HepG2 (cell line): ENCODE results near the gene GPR32. TPM values are rescaled to one million over a fixed set of nuclear protein-coding genes. Genes with fewer than 3 reads are reported as not detected.

ENCODE experiments used
- ATAC-seq: fragments of 200-7000 bp; cut with Tn5 transposase; 3 replicates; pipeline ENCODE4 v1.9.1; 2020; ENCODE audit warnings: mild to moderate bottlenecking, moderate library complexity
- BruUV-seq: library from RNA; stranded (reverse); fragments of 400-500 nt; replicated peaks from 2 replicates; lab custom pipeline; 2021; lab: Mats Ljungman, UMichigan
- CTCF ChIA-PET: fragments of 300-600 bp; formaldehyde crosslinking; extraction: SDS; loops from one replicate; lab custom pipeline; 2021; ENCODE audit warnings: low total read pairs, inconsistent platforms, low intra/inter-chr PET ratio; lab: Yijun Ruan, JAX
- POLR2A ChIA-PET: fragments of 350-600 bp; sonication (Branson Sonifier 250); formaldehyde crosslinking; loops from one replicate; lab custom pipeline; 2020; ENCODE audit warnings: antibody characterized with exemption, inconsistent platforms; lab: Yijun Ruan, JAX
- DNase-seq: peaks from one replicate; pipeline ENCODE4 v3.0.0-alpha.2; 2015; ENCODE audit warnings: low spot score
- FAIRE-seq: peaks from 3 replicates; lab custom pipeline; 2011; peaks lifted over from hg19 to GRCh38; lab: Jason Lieb, UNC
- H2AFZ ChIP-seq: one replicate; pipeline ENCODE4 v1.6.1; 2011; ENCODE audit warnings: low read length, inconsistent platforms
- H3K27ac ChIP-seq: fragments of 300-600 bp; 3 replicates; pipeline ENCODE4 v1.8.0; 2011; ENCODE audit warnings: mixed run types, mild to moderate bottlenecking, mixed read lengths, low read length, inconsistent platforms; ENCODE audit not compliant: insufficient read depth; ENCODE audit errors: extremely low read length
- H3K27me3 ChIP-seq, 2 experiments: fragments of 200-600 bp in 1 of 2; 2 replicates in 1 of 2; 3 replicates in 1 of 2; pipeline versions ENCODE4 v1.6.0 to v1.8.0; 2011; ENCODE audit warnings: low read length in 2 of 2, mild to moderate bottlenecking in 2 of 2, moderate library complexity in 2 of 2, inconsistent platforms in 1 of 2; ENCODE audit not compliant: insufficient read depth in 2 of 2, control insufficient read depth in 1 of 2
- H3K36me3 ChIP-seq, 2 experiments: fragments of 200-600 bp in 1 of 2; replicated peaks in 1 of 2; 2 replicates in 1 of 2; 3 replicates in 1 of 2; pipeline versions ENCODE4 v1.5.1 to v1.8.0; 2011; ENCODE audit warnings: low read length in 2 of 2, inconsistent platforms in 1 of 2; ENCODE audit not compliant: insufficient read depth in 2 of 2, control insufficient read depth in 1 of 2
- H3K4me1 ChIP-seq: 2 replicates; pipeline ENCODE4 v1.5.1; 2012; ENCODE audit warnings: low read length, inconsistent platforms; ENCODE audit not compliant: insufficient read depth
- H3K4me2 ChIP-seq: 2 replicates; pipeline ENCODE4 v1.6.0; 2011; ENCODE audit warnings: low read depth, low read length, inconsistent platforms
- H3K4me3 ChIP-seq, 3 experiments: fragments of 200-600 bp in 1 of 3; sonication (generic), shearing (Covaris generic) in 1 of 3; replicated peaks in 1 of 3; 2 replicates each; pipeline ENCODE4 v1.5.1; 2011 to 2016; ENCODE audit warnings: low read length in 3 of 3, inconsistent platforms in 2 of 3, low read depth in 2 of 3, mild to moderate bottlenecking in 2 of 3, control low read depth in 1 of 3, mixed read lengths in 1 of 3; ENCODE audit not compliant: insufficient read depth in 1 of 3
- H3K79me2 ChIP-seq: one replicate; pipeline ENCODE4 v1.6.1; 2011; ENCODE audit warnings: low read length, inconsistent platforms; ENCODE audit not compliant: insufficient read depth
- H3K9ac ChIP-seq: 2 replicates; pipeline ENCODE4 v1.6.0; 2011; ENCODE audit warnings: mild to moderate bottlenecking, low read depth, low read length, inconsistent platforms; ENCODE audit not compliant: insufficient read depth
- H3K9me3 ChIP-seq: 2 replicates; pipeline ENCODE4 v1.5.1; 2012; ENCODE audit warnings: mild to moderate bottlenecking, low read length
- H4K20me1 ChIP-seq: 2 replicates; pipeline ENCODE4 v1.6.0; 2011; ENCODE audit warnings: inconsistent platforms, mild to moderate bottlenecking, low read length, moderate library complexity; ENCODE audit not compliant: insufficient read depth
- GABPA ChIP-seq, 2 experiments: IDR thresholded peaks; 2 replicates each; pipeline ENCODE4 v1.6.1; 2011 to 2016; ENCODE audit warnings: low read depth in 2 of 2, low read length in 1 of 2, missing biosample characterization in 1 of 2, missing genetic modification characterization in 1 of 2
- GABPB1 ChIP-seq: IDR thresholded peaks from 2 replicates; pipeline ENCODE4 v1.6.1; 2016; ENCODE audit warnings: mild to moderate bottlenecking, missing genetic modification reagents, moderate library complexity, missing compliant biosample characterization
- MIER2 ChIP-seq: IDR thresholded peaks from 2 replicates; pipeline ENCODE4 v1.6.1; 2016; ENCODE audit warnings: missing biosample characterization, missing genetic modification reagents
- PAXIP1 ChIP-seq: sonication (generic); formaldehyde crosslinking; conservative IDR thresholded peaks from 2 replicates; pipeline ENCODE4 v1.4.0; 2020; ENCODE audit warnings: mild to moderate bottlenecking, missing genetic modification reagents, moderate library complexity
- PITX1 ChIP-seq: sonication (generic); formaldehyde crosslinking; IDR thresholded peaks from 2 replicates; pipeline ENCODE4 v1.5.1; 2020; ENCODE audit warnings: mild to moderate bottlenecking, missing genetic modification reagents
- PRDM15 ChIP-seq: sonication (generic); formaldehyde crosslinking; IDR thresholded peaks from 2 replicates; pipeline ENCODE4 v1.4.0; 2020; ENCODE audit warnings: missing genetic modification reagents
- SUZ12 ChIP-seq: fragments of 150-350 bp; IDR thresholded peaks from 2 replicates; pipeline ENCODE4 v1.6.1; 2014; ENCODE audit warnings: low read depth, low read length
- TEF ChIP-seq: sonication (generic); formaldehyde crosslinking; IDR thresholded peaks from 2 replicates; pipeline ENCODE4 v1.5.0; 2020; ENCODE audit warnings: missing genetic modification reagents
- THAP11 ChIP-seq: IDR thresholded peaks from 2 replicates; pipeline ENCODE4 v1.6.1; 2016; ENCODE audit warnings: missing biosample characterization, missing genetic modification reagents
- ZNF143 ChIP-seq: sonication (generic); formaldehyde crosslinking; IDR thresholded peaks from 2 replicates; pipeline ENCODE4 v1.4.0; 2020; ENCODE audit warnings: missing genetic modification reagents
- ZNF737 ChIP-seq: sonication (generic); formaldehyde crosslinking; IDR thresholded peaks from 2 replicates; pipeline ENCODE4 v1.5.0; 2020; ENCODE audit warnings: missing genetic modification reagents, mild to moderate bottlenecking, borderline replicate concordance
- WGBS: methylation state at CpG from one replicate; pipeline ENCODE4 v1.1.6; 2017; ENCODE audit warnings: low lambda C conversion rate; 5-methylcytosine and 5-hydroxymethylcytosine counted together
- in situ Hi-C: cut with HindIII; loops from 2 replicates; pipeline ENCODE4 v1.10.0; 2017; ENCODE audit warnings: low pct_unique_long_range_greater_than_20kb; ENCODE audit not compliant: extremely low pct_ligation_motif_present
- intact Hi-C: fragments of 100-400 bp; cut with micrococcal nuclease; formaldehyde crosslinking; loops from one replicate; pipeline ENCODE4 v1.10.0; 2022; ENCODE audit not compliant: unreplicated experiment
- polyA plus RNA-seq, 8 experiments: library from polyadenylated mRNA; depleted of rRNA in 3 of 8; stranded (reverse) in 7 of 8; unstranded in 1 of 8; fragments of >200 nt; fragmentation: Illumina TruSeq in 4 of 8; extraction: Trizol in 4 of 8; gene quantifications; 2 replicates each; pipeline versions ENCODE4 v1.2.1 to v1.2.3, GENCODE V29; 2011 to 2016; ENCODE audit warnings: low read depth in 4 of 8, missing spikeins in 1 of 8, mixed read lengths in 1 of 8; ENCODE audit not compliant: insufficient read depth in 1 of 8
- total RNA-seq, 5 experiments: library from RNA; depleted of rRNA; stranded (reverse); fragments of >200 nt; fragmentation: Illumina TruSeq; extraction: Trizol; gene quantifications; 2 replicates each; pipeline ENCODE4 v1.2.3, GENCODE V29; 2016; ENCODE audit warnings: low read depth in 1 of 5

The GPR32 gene
- total and polyA plus RNA-seq, 2 of the 13 experiments (the other 11 are each of a cell fraction or from before 2014, with no cell fraction given) = not detected

GRCh38 chr19:50728084-50728737, 42.1 kb upstream of the GPR32 start:
- FAIRE-seq = no peak
- no peaks in the 10 kb centered on the region for H3K36me3 ChIP-seq
- no peak overlapping the region; a peak in 1 of 6 replicates for H3K4me3 ChIP-seq
- no peak overlapping the region for H3K9ac ChIP-seq
- H3K27ac ChIP-seq = no peak overlapping the region
- no peaks in the 10 kb centered on the region for H3K9me3 ChIP-seq
- ChIA-PET CTCF (no interaction called here), POLR2A (no interaction called here)
- in situ Hi-C loops (no loop called here), intact Hi-C loops (no loop called here)
- ATAC-seq = no peak
- WGBS = 18% methylated on average over 20 of the region's 39 CpGs
- DNase-seq = peak; percentile 20
- no peak overlapping the region for H3K4me2 ChIP-seq
- BruUV-seq = no TSS peak
- peaks cover 9 to 30% of the 10 kb centered on the region in 2 experiments for H3K27me3 ChIP-seq
- no peak overlapping the region for H2AFZ ChIP-seq
- no peaks in the 10 kb centered on the region for H3K4me1 ChIP-seq
- H3K79me2 ChIP-seq = no peaks in the 10 kb centered on the region
- TF ChIP-seq MIER2 (CRISPR knock-in tag) = no peak
- no peak for TF ChIP-seq GABPA (IDR thresholded peaks at IDR 0.05; ENCODE audit: low read depth, low read length)
- 0 out of 2 replicates have a peak, but pooled peaks have one; percentile 12 for TF ChIP-seq GABPA (CRISPR knock-in tag; IDR thresholded peaks at IDR 0.05; ENCODE audit: low read depth)
- no peak for TF ChIP-seq TEF (CRISPR knock-in tag)
- TF ChIP-seq ZNF737 (CRISPR knock-in tag) = no peak
- TF ChIP-seq THAP11 = peak; percentile 81
- TF ChIP-seq SUZ12 = no peak
- TF ChIP-seq GABPB1 (CRISPR knock-in tag) = peak; percentile 34; the same call in 1 of the 2 replicates
- no peak for TF ChIP-seq PRDM15
- TF ChIP-seq ZNF143 (CRISPR knock-in tag) = peak; percentile 50
- TF ChIP-seq PITX1 (CRISPR knock-in tag) = no peak
- TF ChIP-seq PAXIP1 = no peak
- H4K20me1 ChIP-seq = no peaks in the 10 kb centered on the region
